Psoas muscle (tissue), 8 donors: ENCODE data around the gene PPP1R13L. TPM values are rescaled to one million over a fixed set of nuclear protein-coding genes. Genes with fewer than 3 reads are reported as not detected.

Source experiments
- ATAC-seq, 4 donors: fragments of 200-7000 bp; cut with Tn5 transposase; one replicate each; pipeline ENCODE4 v1.9.1; 2020; ENCODE audit warnings: moderate library complexity in 3 of 4, mild to moderate bottlenecking in 2 of 4
- DNase-seq, 2 donors: peaks; one replicate each; pipeline ENCODE4 v3.0.0-alpha.2; 2020
- H3K27ac ChIP-seq: fragments of 200-600 bp; one replicate; pipeline ENCODE4 v1.8.0; 2022
- H3K27me3 ChIP-seq, 3 donors: fragments of 200-600 bp in 1 of 3; one replicate each; pipeline versions ENCODE4 v1.6.1 to v1.8.0; 2013 to 2022; ENCODE audit warnings: low read length in 2 of 3, mild to moderate bottlenecking in 2 of 3, moderate library complexity in 1 of 3; ENCODE audit not compliant: insufficient read depth in 3 of 3
- H3K36me3 ChIP-seq, 2 donors: fragments of 200-600 bp in 1 of 2; one replicate each; pipeline versions ENCODE4 v1.6.1 to v1.8.0; 2013 to 2022; ENCODE audit warnings: low read depth in 1 of 2, mild to moderate bottlenecking in 1 of 2, moderate library complexity in 1 of 2; ENCODE audit not compliant: insufficient read depth in 1 of 2
- H3K4me1 ChIP-seq: fragments of 200-600 bp; one replicate; pipeline ENCODE4 v1.8.0; 2022
- H3K4me3 ChIP-seq: fragments of 200-600 bp; one replicate; pipeline ENCODE4 v1.8.0; 2022; ENCODE audit warnings: mild to moderate bottlenecking
- H3K9me3 ChIP-seq: fragments of 200-600 bp; one replicate; pipeline ENCODE4 v1.8.0; 2022
- CTCF ChIP-seq: fragments of 200-600 bp; IDR thresholded peaks from one replicate; pipeline ENCODE4 v1.8.0; 2022; ENCODE audit warnings: antibody characterized with exemption
- WGBS, 3 donors: extraction: QIAGEN DNeasy Blood & Tissue Kit; methylation state at CpG; one replicate each; pipeline versions ENCODE4 v1.1.6 to v1.1.7; 2013; 5-methylcytosine and 5-hydroxymethylcytosine counted together
- intact Hi-C, 2 donors: fragments of 100-400 bp; cut with DNase I; formaldehyde crosslinking; loops; one replicate each; pipeline versions ENCODE4 v1.11.0 to v1.14.2; 2022
- polyA plus RNA-seq, 3 donors: library from polyadenylated mRNA; stranded (reverse); fragments of 200-250 nt; gene quantifications; one replicate each; pipeline ENCODE4 v1.2.3, GENCODE V29; 2013
- total RNA-seq, 4 donors: library from RNA; stranded (reverse); fragmentation: NEBNext Ultra II Directional in 2 of 4; extraction: Animal tissue kit (Norgen Biotek cat#: 25700) in 2 of 4; gene quantifications; one replicate each; pipeline versions ENCODE4 v1.2.1 to v1.2.4, GENCODE V29; 2021 to 2023
- donor health status: healthy with polysubstance abuse.
- donor health status: DM: no; HTN: no; CAD: no; lungs with moderate emphysema.
- donor health status: Bipolar disorder and iron deficiency.
- donor health status: healthy.
- donor health status: DM: yes; HTN: yes; CAD: no.
- donor health status: DM: no; HTN: no; CAD: no.
- donor health status: DM: no; HTN: no; CAD: no.
- donor health status: DM: yes; HTN: yes; CAD: no.

Gene PPP1R13L
- total and polyA plus RNA-seq, 7 donors: 1.8 to 21.4 (median 4.8) TPM

- intact Hi-C loops: no loop called here
- Histone ChIP-seq H3K36me3 (peaks cover 2 to 51% of the 10 kb centered on the region in 2 donors), H3K4me3 (no peak overlapping the region), H3K27me3 (no peaks in the 10 kb centered on the region), H3K9me3 (no peaks in the 10 kb centered on the region), H3K4me1 (no peaks in the 10 kb centered on the region), H3K27ac (no peak overlapping the region)
- WGBS, 3 donors: 80 to 84% (median 84%) methylated on average over 15 of the region's 15 CpGs
- no peak for DNase-seq
- no peak for ATAC-seq
- no peak for TF ChIP-seq CTCF
These were observed 52.8 kb downstream of the PPP1R13L start for GRCh38 chr19:45352062-45352461.

GRCh38 chr19:45351401-45351952 is 53.4 kb downstream of the PPP1R13L start:
- Histone ChIP-seq H3K27ac (no peak overlapping the region), H3K4me3 (no peak overlapping the region), H3K36me3 (peaks cover 2 to 45% of the 10 kb centered on the region in 2 donors), H3K9me3 (no peaks in the 10 kb centered on the region), H3K4me1 (no peaks in the 10 kb centered on the region), H3K27me3 (peaks cover 0 to 4% (median under 1%) of the 10 kb centered on the region in 3 donors)
- TF ChIP-seq CTCF: no peak
- DNase-seq: no peak
- 66 to 72% (median 69%) methylated on average over 13 of the region's 13 CpGs for WGBS, 3 donors
- ATAC-seq: no peak
- intact Hi-C loops: no loop called here

- Histone ChIP-seq H3K27me3 (peaks cover 0 to 5% (median 5%) of the 10 kb centered on the region in 3 donors), H3K27ac (no peak overlapping the region), H3K36me3 (peaks cover 2 to 40% of the 10 kb centered on the region in 2 donors), H3K9me3 (no peaks in the 10 kb centered on the region), H3K4me1 (no peaks in the 10 kb centered on the region), H3K4me3 (no peak overlapping the region)
- intact Hi-C loops: no loop called here
- ATAC-seq (no peak), DNase-seq (no peak)
- TF ChIP-seq CTCF: no peak
- WGBS, 3 donors: 84 to 91% (median 89%) methylated on average over 17 of the region's 17 CpGs
These were observed 54.3 kb downstream of the PPP1R13L start for GRCh38 chr19:45350477-45351058.

GRCh38 chr19:45349430-45349941 is 55.4 kb downstream of the PPP1R13L start:
- 83 to 91% (median 86%) methylated on average over 17 of the region's 17 CpGs for WGBS, 3 donors
- H3K9me3 ChIP-seq: no peaks in the 10 kb centered on the region

More at GRCh38 chr19:45349430-45349941, 55.4 kb downstream of the PPP1R13L start:
- no peaks in the 10 kb centered on the region for H3K4me1 ChIP-seq
- no peak for TF ChIP-seq CTCF
- no peak overlapping the region for H3K4me3 ChIP-seq
- H3K27ac ChIP-seq: no peak overlapping the region
- DNase-seq: no peak
- peaks cover 0 to 5% (median 5%) of the 10 kb centered on the region in 3 donors for H3K27me3 ChIP-seq
- intact Hi-C loops: no loop called here
- no peak for ATAC-seq
- peaks cover 2 to 33% of the 10 kb centered on the region in 2 donors for H3K36me3 ChIP-seq
